Superior temporal gyrus (tissue), 1 donor: Measurements from ENCODE around the gene RPS2.
"Not testable (repeated sequence)": the region's sequence is repeated elsewhere in the genome, so short reads cannot be mapped to it uniquely, and the experiment has no call there.

ENCODE experiments used
- DNase-seq: peaks from one replicate; pipeline ENCODE4 v3.0.0-alpha.2; 2016; ENCODE audit errors: extremely low spot score

RPS2 gene

DNA sequence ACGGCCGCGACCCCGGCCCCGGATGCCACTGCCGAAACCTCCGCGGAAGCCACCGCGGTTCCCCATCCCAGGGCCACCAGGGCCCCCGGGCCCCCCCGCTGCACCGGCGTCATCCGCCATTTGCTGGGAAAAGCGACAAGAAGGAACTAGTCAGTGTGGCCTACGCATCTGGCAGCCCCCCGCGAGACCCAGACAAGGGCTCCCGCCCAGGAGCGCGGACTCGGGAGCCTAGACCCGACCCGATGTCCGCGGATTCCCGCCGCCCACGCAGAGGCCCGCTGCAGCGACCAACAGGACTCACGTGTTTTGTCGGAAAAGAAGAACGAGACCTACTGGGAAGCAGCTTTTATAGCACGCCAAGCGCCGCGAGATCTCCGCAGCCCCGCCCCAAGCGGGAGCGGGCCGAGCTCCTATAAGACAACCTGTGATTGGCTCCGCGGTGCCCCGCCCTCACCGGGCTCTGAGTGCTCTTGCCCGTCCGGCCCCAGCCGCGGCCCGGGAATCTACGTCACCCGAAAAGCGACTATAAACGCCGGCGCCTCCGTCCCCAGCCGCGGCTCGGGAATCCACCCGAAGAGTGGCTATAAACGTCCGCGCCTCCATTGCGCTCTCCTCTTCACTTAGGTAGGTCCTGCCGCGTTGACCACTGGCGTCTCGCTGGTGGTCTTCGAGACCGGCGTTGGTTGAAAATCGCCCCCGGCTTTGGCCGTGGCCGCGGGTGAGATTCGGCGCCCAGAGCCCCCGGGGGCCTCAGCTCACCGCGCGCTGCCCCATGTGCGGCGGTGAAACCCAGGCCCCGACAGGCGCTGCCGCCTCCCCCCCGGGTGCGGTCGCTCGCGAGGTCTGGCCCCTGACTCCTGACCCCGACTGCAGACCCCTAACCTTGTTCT, at the start of gene RPS2:
Gene RPS2, minus strand, starts transcription at position 321 of the 890 bp plus-strand sequence. Its CDS starts 201 bp downstream, at position 120.
- peak; percentile 99 for DNase-seq

DNA sequence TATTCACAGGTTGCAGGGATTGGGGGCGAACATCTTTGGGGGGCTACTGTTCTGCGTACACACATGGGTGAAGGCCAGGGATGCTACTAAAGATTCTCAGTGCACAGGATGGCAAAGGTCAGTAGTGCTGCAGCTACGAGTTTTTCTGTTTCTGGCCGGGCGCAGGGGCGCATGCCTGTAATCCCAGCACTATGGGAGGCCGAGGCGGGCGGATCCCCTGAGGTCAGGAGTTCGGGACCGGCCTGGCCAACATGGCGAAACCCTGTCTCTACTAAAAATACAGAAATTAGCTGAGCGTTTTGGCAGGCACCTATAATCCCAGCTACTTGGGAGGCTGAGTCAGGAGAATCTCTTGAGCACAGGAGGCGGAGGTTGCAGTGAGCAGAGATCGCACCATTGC, 48.9 kb upstream of the RPS2 start:
- DNase-seq, result no peak

DNA sequence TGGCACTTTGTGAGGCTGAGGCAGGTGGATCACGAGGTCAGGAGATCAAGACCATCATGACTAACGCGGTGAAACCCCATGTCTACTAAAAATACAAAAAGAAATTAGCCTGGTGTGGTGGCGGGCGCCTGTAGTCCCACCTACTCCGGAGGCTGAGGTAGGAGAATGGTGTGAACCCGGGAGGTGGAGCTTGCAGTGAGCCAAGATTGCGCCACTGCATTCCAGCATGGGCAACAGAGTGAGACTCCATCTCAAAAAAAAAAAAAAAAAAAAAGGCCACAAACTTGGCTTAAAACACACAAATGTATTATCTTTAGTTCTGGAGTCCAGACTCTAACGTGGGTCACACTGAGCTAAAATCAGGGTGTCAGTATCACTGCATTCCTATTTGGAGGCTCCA, 47.1 kb upstream of the RPS2 start:
- DNase-seq, result not testable (repeated sequence)

DNA sequence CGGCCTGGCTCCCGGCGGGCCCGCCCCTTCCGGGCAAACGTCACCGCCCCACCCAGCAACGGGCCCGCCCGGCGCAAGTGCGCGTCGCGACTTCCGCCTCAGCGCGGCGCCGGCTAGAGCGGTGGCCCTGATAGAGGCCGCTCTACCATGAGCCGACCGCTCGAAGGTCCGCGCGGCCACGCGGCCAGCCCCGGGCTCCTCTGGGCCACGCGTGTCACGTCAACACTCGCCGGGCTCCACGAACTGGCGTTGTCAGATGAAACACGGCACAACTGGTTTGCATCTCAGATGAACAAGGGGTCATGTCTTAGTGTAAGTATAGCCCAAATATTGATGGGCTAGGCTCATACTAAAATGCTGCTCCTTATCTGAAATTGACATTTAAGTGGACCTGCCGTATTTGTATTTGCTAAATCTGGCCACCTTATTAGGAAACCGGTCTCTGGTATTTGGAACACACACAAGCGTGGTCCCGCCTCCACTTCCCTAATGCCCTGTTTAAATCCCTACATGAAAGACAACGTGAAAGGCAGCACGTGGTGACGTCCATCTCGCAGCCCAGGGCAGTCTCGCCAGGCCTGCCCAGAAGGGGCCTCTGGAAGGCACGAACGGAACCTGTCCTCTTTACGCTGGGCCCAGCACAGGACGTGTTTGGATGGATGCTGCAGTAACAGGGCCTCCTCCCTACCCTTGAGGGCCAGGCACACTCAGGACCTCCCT, 45.3 kb upstream of the RPS2 start, which contains the start of gene ZNF598:
Gene ZNF598, minus strand, starts transcription at position 31 of the 720 bp plus-strand sequence.
- peak; percentile 89 for DNase-seq

DNA sequence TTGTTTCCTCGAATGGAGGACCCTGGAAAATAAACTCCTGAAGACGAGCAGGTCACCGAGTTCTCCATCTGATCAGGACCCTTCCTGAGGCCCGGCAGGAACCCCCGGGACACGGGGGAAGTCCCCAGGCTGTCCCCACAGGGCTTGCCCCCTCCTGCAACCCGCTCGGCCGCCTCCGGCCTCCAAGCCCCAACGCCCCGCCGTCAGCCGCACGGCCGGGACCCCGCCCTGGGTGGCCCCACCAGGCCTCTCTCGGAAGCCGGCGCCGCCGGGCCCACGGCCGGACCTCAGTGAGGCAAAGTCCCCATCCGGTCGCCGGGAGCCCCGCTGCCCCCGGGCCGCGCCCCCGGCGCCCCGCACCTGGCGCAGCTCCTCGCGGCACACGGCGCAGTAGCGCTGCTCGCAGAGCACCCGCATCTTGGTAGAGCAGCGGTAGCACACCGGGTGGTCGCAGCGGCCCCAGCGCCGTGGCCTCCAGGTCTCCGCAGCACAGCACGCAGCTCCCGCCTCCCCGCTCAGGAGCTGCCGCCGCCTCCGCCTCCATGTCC, 44.6 kb upstream of the RPS2 start:
- no peak for DNase-seq

DNA sequence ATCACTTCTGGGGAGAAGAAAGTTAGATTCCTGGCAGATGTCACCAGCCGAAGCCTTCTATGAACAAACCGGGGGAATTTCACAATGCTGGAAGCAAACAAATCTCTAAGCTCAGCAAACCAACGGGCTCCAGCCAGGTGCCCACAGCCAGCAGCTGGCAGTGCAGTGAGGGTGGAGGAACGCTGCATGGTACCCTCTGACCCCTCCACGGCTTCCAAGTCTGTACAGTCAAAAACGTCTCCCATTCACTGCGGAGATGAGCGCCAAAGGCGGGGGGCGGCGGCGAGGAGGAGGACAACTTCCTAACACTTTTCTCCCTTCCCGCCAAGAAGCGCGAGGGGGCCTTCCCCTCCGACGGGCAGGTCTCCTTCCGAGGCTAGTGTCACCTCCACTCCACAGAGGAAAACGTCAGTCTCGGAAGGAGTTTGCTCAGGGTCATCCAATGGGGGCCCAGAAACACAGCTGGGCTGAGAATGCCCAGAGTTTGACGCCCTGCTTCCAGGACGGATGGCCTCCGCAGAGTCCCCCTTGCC, 44.1 kb upstream of the RPS2 start:
- DNase-seq, result no peak

DNA sequence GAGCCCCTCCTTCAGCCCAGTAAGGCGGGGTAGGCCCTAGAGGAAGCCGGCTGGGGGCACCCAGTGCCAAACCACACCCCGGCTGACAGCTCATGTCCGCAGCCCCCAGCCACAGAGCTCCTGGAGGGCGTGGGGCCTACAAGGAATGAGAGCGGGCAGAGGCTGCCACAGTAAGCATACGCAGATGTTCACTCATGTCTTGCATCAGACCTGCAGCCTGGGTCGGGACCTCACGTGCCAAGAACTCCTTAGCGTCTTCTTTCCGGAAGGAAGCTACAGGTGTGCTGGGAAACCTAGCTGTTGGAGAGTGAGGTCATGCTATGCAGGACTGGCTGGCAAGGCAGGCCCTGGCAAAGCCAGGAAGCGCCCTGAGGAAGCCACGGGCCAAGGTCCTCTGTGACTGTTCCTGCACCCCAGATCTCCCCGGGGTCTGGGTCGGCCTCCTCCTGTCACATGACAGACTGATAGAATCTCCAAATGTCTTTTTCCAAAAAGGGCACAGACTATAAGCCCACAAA, 43.4 kb upstream of the RPS2 start:
- DNase-seq, result no peak

DNA sequence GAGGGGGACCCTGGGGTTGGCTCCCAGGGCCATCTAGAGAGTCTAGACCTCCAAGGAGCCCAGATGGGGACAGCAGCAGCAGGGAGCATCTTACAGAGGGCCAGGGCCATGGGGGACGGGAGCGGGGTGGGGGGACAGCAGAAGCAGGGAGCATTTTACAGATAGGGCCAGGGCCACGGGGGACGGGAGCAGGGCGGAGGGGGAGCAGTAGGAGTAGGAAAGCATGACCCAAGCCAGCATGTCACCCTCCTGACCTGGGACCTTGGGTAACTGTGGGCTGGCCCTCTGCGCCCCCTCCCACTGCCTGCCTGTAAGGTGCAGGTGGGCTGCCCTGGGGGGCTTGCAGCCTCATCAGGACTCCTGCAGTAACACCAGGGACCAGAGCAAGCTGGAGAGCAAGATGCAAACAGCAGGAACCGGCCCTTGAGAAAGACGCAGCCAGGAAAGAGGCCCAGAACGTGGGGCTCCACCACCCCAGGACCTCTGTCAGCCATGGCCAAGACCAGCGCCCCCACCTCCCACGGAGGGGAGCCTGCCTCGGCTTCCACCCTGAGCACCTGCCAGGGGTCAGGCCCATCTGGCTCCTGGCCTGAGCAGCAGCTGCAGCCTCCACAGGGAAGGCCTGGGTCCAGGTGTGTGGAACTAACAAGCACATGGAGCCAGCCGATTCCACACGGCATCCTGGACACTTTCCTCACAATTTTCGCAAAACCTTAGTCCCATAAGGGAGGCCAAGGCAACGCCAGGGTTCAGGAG, 42.6 kb upstream of the RPS2 start:
- no peak for DNase-seq

DNA sequence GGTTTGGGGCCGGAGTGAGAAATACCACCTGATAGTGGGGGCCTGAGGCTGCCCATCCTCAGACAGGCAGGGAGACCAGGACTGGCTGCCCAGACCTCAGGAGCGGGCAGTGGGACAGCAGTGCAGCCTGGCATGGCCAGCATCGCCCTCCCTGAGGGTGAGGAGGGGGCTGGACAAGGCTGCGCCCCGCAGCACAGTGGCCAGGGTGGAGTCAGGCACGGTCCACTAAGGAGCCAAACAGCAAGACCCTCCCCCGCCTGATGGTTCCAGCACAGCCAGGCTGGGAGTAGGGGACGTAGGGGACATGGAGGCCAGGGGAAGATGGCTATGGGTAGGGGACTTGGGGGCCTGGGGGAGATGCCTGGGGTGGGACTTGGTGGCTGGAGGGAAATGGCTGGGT, 41.7 kb upstream of the RPS2 start:
- DNase-seq, result no peak

DNA sequence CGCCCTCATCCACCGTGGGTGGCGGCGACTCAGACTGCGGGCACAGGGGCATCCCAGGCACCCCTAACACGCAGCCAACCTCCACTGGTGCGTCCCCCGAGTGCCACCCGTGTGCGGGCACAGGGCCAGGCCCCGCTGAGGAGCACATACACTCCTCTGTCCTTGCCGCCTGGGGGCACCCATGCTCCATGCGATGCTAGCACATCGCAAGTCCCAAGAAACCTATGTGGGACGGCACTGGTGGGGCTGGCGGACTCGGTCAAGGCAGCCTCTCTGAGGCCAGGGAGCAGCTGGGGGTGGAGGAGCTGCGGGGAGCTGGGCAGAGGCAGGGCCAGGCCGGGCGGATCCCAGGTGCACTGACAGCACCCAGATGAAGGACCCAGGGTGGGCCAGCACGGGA, 41.0 kb upstream of the RPS2 start:
- DNase-seq, result no peak

DNA sequence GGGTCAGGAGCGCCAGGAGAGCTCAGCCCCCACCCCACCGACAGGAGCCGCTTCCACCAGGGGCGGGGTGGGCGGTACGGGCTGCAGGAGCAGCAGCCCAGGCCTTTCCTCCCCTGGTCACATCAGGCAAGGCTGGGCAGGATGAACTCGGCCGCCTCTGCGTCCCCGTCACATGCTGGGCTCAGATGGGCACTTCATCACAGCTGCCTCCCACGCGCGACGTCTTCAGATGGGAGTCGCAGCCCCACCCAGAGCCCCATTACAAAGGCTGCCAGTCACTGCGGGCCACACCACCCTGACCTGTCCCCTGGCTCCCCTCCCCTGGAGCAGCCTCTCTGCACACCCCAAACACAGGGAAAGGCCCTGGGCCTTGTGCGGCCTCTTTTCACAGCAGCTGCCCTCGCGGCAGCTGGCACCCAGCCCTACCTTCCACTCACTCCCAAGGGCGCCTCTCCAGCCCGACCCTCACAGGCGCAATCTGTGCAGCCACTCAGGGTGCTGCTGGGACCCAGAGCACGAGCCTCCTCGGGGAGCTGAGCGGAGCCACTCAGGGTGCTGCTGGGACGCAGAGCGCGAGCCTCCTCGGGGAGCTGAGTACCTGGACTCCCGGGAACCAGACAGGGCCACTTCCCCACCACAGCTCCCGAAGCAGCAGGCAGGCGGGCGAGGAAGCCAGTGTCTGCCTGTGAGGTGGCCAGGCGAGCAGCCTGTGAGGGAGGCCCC, 40.3 kb upstream of the RPS2 start:
- DNase-seq, result no peak

DNA sequence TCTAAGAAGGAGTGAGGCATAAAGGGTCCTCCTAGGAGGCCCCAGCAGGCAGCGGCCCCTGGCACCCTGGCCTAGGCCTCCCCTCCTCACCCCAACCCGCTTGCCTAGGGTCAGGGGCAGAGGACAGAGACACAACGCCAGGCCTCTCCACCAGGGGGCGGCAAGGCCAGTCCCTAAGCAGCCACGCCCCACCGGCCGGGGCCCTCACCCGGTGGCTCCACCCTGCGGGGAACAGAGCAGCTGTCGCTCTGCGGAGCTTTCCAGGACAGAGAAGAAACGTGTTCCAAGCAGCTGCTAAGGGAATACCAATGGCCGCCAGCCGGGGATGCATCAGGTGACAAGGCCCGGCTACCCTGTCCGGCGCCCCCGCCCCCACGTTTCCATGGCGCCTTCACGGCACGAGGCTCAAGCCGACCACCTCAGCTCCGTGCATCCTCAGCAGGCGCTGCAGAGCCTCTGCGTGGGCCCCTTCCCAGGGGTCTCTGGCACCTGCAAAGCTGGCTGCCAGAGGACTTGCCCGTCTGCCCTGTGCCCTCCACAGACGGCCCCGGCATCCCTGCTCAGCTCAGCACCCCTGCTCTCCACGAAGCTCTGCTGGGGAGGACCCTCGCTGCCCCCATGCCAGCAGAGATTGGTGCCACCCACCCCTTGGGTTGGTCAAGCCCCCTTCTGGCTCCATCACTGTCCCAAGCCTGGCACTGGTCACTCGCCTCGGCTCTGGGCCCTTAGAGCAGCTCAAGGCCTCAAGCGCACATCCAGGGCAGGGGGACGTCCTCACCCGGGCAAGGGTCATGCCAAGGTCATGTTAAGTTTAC, 39.4 kb upstream of the RPS2 start:
- peak; percentile 78 for DNase-seq

DNA sequence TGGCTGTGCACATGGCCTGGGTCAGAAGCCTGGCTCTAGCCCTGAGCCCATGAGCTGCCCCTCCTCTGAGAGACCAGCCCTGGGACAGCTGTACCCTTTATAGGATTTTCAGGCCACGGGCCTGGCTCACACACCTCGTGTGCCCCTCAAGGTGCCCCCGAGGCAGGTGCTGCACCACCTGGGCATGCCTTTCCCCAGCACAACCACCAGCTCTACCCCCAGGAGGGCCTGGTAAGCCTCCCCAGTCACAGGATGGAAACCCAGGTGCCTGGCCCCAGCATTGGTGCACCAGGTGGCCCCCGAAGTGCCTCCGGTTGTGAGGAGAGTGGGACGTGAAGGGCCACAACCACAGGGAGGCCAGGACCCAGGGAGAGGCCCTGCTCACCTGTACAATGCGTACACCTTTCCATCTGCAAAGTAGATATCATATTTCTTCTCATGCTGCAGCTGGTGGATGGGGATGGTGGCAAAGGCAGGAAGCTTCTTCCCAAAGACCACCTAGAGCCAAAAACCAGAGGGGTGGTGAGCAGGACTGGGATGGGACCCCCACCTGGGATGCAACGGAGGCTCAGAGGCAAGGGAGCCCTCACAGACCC, 38.7 kb upstream of the RPS2 start:
- DNase-seq, result no peak

DNA sequence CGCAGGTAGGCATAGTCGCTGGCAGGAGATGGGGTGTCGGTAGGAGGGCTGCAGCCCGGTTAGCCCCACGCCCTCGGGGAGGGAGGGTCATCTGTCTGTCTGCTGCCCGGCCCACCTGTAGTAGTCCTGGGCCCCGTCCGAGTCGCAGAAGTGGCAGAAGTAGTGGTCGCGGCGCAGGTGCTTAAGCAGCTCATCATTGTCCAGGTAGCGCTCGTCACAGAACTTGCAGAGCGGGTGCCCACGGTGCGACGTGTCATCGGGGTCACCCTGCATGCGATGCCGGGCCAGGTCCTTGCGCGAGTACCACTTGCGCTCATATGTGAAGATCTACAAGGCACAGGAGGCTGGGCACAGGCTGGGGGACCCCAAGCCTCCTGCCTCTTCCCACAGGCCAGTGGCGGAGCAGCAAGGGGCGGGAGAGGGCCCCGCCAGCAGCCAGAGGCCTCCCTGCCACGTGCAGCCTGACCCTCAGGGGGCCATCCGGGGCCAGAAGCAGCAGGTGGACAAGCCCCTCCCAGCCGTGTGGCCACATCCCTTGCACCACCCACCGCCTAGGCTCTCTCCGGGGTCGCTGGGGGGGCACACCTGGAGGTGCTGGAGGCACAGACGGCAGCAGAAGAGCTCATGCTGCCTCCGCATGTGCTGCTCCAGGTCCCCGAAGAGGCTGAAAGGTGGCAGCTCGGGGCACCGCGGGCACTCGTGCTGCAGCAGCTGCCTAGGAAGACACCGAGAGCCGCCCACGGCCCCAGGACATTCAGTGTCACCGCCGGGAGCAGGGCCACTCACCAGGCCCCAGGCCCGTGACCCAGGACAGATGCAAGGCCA, 38.0 kb upstream of the RPS2 start:
- no peak for DNase-seq

DNA sequence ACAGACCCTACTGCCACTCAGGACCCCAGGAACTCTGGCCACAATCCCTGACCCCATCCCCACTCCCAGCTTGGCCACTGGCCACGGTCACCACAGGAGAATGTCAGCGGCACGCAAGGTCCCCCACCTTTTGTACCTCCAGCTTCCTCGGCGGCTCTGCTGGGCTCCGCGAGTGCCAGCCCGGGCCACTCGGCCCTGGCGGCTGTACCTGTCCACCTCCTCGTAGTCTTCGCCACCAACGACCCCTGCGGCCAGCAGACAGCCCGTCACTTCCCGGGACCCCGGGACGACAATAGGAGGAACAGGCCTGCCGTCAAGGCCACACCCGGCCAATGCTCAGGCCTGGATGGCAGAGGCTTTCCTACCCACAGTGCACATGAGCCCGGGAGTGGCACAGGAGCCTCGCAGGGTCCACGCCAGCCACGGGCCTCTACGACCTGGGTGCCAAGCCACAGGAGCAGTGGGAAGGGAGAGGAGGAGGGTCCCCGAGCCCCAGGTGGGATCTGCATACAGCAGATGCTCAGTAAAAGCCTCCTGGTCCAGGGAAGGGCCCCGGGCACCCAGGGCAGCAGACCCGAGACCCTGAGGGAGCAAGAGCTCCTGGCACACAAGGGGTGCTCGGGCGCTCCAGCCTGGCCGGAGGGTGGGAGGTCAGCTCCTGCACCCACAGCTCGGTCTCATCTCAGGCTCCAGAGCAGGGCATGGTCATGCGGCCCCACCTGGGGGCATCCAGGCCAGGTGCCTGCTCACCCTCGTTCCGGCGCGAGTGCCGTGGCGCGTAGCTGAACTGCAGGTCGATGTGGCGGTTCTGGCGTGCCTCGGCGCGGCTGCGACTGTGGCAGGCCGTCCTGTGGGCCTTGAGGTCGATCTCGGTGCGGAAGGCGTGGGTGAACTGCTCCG, 37.1 kb upstream of the RPS2 start:
- DNase-seq, result no peak

DNA sequence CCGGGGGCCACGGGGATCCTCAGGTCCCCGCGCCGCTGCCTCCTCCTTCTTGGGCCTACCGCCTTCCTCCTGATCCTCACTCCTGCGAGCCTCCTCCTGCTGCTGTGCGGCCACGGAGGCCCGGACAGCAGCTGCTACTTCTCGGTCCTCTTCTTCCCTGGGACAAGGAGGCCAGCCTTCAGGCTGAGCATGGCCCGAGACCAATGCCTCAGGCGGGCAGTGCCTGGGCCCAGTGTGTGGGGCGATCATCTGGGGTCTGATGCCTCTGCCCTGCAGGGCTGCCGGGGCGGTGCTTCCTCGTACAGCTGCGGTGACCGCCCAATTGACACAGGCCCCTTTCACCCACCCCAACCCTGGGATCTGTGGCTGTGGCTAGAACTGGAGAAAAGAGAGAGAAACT, 36.4 kb upstream of the RPS2 start:
- no peak for DNase-seq

DNA sequence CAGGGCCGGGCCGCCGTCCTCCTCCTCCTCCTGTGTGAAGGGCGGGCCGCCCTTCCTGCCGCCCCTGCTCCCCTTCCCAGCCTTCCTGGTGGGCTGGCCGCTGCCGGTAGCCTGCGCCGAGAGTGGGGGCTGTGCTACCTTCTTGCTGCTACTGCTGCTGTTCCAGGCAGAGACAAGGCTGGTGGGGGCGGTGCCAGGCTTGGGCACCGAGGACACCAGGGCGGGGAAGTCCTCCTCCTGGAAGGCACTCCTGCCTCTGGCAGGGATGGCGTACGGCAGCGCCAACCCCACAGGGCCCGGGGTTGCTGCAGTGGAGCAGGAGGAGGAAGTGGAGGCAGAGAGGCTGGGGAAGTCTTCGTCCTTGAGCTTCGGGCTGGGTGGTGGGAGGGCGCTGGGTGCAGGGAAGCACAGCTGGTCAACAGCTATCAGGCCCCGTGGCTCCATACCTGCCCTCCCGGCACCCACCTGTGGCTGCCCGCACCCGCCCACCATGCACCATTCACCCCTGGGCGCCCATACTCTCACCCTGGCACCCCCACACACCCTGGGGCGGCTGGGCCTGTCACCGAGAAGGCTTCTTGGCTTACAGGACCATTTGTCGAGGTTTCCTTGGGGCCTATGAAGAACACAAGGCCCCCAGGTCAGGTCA, 35.4 kb upstream of the RPS2 start:
- DNase-seq, result no peak
